ENCODE data around the gene RSPH6A. TPM values are rescaled to one million over a fixed set of nuclear protein-coding genes. Genes with fewer than 3 reads are reported as not detected.
A peak's percentile ranks its signal among the peaks of the same experiment; 100 is the strongest.
"Not testable (repeated sequence)": the region's sequence is repeated elsewhere in the genome, so short reads cannot be mapped to it uniquely, and the experiment has no call there.

RSPH6A gene
- total RNA-seq, 4 donors from 2014 or later = 0.24 TPM; not detected in 3

DNA sequence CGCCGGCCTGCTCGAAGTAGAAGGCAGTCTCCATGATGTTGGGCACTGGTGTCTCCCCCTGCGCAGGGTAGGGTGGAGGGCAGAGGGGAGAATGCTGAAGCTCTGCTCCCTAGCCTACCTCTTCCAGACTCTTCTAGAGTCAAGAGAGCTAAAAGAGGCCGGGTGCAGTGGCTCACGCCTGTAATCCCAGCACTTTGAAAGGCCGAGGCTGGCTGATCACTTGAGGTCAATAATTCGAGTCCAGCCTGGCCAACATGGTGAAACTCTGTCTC lies 10.2 kb downstream of the RSPH6A start:
- DNase-seq (ENCODE audit: low spot score) (no peak), ATAC-seq (ENCODE audit: low FRiP score) (no peak)
- no peak for TF ChIP-seq CTCF (IDR thresholded peaks at IDR 0.05)

DNA sequence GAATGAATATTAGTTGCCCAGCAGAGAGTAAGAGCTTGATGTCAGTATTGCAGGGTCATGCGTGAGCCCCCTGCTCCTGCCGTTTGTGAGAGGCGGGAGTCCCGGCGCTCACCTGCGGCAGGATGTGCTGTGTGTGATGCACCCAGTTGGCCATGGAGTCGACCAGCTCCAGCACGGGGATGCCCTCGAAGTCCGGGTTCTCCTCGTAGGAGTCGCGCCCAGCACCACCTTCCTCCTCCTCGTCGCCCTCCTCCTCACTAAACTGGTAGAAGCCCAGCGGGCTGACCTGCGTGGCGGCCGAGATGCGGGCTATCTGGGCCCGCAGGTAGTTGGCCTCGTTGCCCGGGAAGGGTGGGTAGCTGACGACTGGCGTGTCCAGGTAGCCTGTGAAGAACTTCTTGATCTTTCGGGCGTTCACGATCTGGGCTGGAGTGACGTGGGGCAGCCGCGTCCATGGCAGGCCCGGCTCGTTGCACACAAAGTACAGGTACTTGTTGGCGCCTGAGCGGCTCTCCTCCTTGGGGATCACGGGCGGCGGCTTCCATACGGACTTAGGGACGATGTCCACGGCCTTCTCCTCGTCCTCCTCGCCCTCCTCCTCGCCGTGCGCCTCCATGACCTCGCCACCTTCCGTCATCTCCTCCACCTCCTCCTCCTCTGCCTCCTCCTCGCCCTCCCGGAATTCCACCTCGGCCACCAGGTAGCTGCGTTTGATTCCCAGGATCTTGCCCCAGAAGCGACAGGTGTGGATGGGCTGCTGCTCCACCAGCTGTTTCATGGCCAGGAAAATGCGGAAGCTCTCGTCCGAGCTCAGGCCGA lies 10.8 kb downstream of the RSPH6A start:
- ATAC-seq (ENCODE audit: low FRiP score) (no peak), DNase-seq (ENCODE audit: low spot score) (no peak)
- no peak for TF ChIP-seq CTCF (IDR thresholded peaks at IDR 0.05)

DNA sequence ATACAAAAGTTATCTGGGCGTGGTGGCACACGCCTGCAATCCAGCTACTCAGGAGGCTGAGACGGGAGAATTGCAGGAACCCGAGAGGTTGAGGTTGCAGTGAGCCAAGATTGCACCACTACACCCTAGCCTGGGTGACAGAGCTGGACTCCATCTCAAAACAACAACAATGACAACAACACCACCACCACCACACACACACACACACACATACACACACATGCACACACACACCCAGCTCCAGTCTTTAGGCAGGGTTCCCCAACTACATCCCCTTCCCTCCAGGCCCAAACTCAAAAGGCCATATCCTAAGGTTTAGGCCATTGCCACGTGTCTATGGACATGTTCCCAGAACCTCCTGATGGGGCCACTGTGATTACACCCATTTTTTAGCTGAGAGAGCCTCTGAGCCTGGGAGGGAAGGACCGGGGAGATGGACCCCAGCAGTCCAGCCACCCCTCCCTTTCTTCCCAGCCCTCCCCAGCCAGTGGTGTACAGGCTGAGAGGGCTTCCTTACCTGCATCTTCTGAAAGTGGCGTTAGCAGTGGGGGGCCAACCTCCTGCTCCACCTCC lies 13.4 kb downstream of the RSPH6A start:
- no peak for ATAC-seq (ENCODE audit: low FRiP score)
- DNase-seq (ENCODE audit: low spot score) = no peak
- no peak for TF ChIP-seq CTCF (IDR thresholded peaks at IDR 0.05)

- ATAC-seq (ENCODE audit: low FRiP score) = peak; percentile 35
- no peak for DNase-seq (ENCODE audit: low spot score)
- no peak for TF ChIP-seq CTCF (IDR thresholded peaks at IDR 0.05)
Observed at GRCh38 chr19:45800070-45800553, 15.0 kb downstream of the RSPH6A start.

DNA sequence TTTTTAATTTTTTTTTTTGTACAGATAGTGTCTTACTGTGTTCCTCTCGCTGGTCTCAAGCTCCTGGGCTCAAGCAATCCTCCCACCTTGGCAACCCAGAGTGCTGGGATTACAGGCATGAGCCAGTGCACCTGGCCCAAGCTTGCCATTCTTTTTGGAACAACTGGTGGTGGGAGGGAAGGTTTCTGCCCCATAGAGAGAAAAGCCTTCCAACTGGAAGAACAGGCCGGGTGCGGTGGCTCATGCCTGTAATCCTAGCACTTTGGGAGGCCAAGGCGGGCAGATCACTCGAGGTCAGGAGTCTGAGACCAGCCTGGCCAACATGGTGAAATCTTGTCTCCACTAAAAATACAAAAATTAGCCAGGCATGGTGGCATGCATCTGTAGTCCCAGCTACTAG lies 15.6 kb downstream of the RSPH6A start:
- not testable (repeated sequence) for ATAC-seq (ENCODE audit: low FRiP score)

DNA sequence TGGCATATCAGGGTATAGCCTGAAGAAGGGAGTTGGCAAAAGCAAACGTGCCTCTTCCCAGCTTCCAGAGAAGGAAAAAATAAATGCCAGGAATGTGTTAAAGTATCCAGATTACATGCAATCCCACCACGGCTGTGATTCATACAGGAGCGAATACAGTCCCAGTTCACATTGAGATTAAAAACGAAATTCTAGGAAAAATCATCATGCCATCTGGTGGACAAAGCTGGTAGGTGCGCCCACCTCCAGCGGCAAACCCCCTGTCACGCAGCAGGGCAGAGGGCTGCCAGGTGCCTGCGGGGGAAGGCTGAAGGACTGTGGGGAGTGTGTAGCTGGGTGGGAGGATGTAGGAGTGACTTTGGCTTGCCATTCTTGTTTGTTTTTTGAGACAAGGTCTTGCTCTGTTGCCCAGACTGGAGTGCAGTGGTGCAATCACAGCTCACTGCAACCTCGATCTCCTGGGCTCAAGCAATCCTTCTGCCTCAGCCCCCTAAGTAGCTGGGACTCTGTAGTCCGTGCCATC lies 16.1 kb downstream of the RSPH6A start:
- ATAC-seq (ENCODE audit: low FRiP score) (peak; percentile 94), DNase-seq (ENCODE audit: low spot score) (peak; percentile 45)
- TF ChIP-seq CTCF (IDR thresholded peaks at IDR 0.05) = peak in 2 of 3 donors; percentile 36 to 89

More for the DNA sequence above, 15.6 kb downstream of the RSPH6A start:
- DNase-seq (ENCODE audit: low spot score) = not testable (repeated sequence)

- no peak for TF ChIP-seq CTCF (IDR thresholded peaks at IDR 0.05)
- ATAC-seq (ENCODE audit: low FRiP score) (no peak), DNase-seq (ENCODE audit: low spot score) (no peak)
Observed at GRCh38 chr19:45794627-45795026, 20.5 kb downstream of the RSPH6A start.
